ENCODE results near the gene ARHGAP26. TPM values are rescaled to one million over a fixed set of nuclear protein-coding genes. Genes with fewer than 3 reads are reported as not detected.

The ARHGAP26 gene
- total RNA-seq, 2 donors from 2014 or later, result 15.7 to 23.4 TPM

GRCh38 chr5:143159031-143159430 is 388.9 kb downstream of the ARHGAP26 start:
- no peak for DNase-seq (ENCODE audit: low spot score in 2 of 2)
- no peak overlapping the region for H3K27ac Mint-ChIP-seq
- no peak for ATAC-seq
- peaks cover 4 to 6% of the 10 kb centered on the region in 2 donors for H3K36me3 Mint-ChIP-seq
- H3K9me3 Mint-ChIP-seq, result no peaks in the 10 kb centered on the region

GRCh38 chr5:143161885-143162540 is 391.8 kb downstream of the ARHGAP26 start:
- Mint-ChIP-seq H3K9me3 (no peaks in the 10 kb centered on the region), H3K27ac (no peak overlapping the region), H3K36me3 (peaks cover 4 to 6% of the 10 kb centered on the region in 2 donors)
- ATAC-seq, result no peak
- no peak for DNase-seq (ENCODE audit: low spot score in 2 of 2)

GRCh38 chr5:143162810-143163209 is 392.6 kb downstream of the ARHGAP26 start:
- ATAC-seq, result no peak
- Mint-ChIP-seq H3K9me3 (no peaks in the 10 kb centered on the region), H3K36me3 (peaks cover 4 to 6% of the 10 kb centered on the region in 2 donors), H3K27ac (no peak overlapping the region)
- no peak for DNase-seq (ENCODE audit: low spot score in 2 of 2)

- no peak overlapping the region for H3K27ac Mint-ChIP-seq
- H3K9me3 Mint-ChIP-seq, result no peaks in the 10 kb centered on the region
- ATAC-seq (no peak), DNase-seq (ENCODE audit: low spot score in 2 of 2) (no peak)
- peaks cover 4 to 6% of the 10 kb centered on the region in 2 donors for H3K36me3 Mint-ChIP-seq
Observed at GRCh38 chr5:143164557-143164956, 394.4 kb downstream of the ARHGAP26 start.

- ATAC-seq (no peak), DNase-seq (ENCODE audit: low spot score in 2 of 2) (no peak)
- Mint-ChIP-seq H3K9me3 (no peaks in the 10 kb centered on the region), H3K27ac (no peak overlapping the region), H3K36me3 (peaks cover 4 to 6% of the 10 kb centered on the region in 2 donors)
Observed at GRCh38 chr5:143165049-143165880, 395.1 kb downstream of the ARHGAP26 start.

- Mint-ChIP-seq H3K27ac (no peak overlapping the region), H3K36me3 (peaks cover 4 to 5% of the 10 kb centered on the region in 2 donors), H3K9me3 (no peaks in the 10 kb centered on the region)
- no peak for DNase-seq (ENCODE audit: low spot score in 2 of 2)
- ATAC-seq, result no peak
Observed at GRCh38 chr5:143166090-143166489, 395.9 kb downstream of the ARHGAP26 start.

GRCh38 chr5:143166661-143167420 is 396.7 kb downstream of the ARHGAP26 start:
- no peaks in the 10 kb centered on the region for H3K9me3 Mint-ChIP-seq
- no peak for DNase-seq (ENCODE audit: low spot score in 2 of 2)
- no peak for ATAC-seq
- H3K36me3 Mint-ChIP-seq, result peaks cover 0 to 4% of the 10 kb centered on the region in 2 donors
- no peak overlapping the region for H3K27ac Mint-ChIP-seq

- ATAC-seq, result no peak
- no peak for DNase-seq (ENCODE audit: low spot score in 2 of 2)
- Mint-ChIP-seq H3K36me3 (peaks cover 0 to 4% of the 10 kb centered on the region in 2 donors), H3K9me3 (no peaks in the 10 kb centered on the region), H3K27ac (no peak overlapping the region)
Observed at GRCh38 chr5:143168171-143168741, 398.1 kb downstream of the ARHGAP26 start.

GRCh38 chr5:143168921-143169810 is 399.0 kb downstream of the ARHGAP26 start:
- DNase-seq (ENCODE audit: low spot score in 2 of 2) (no peak), ATAC-seq (no peak)
- Mint-ChIP-seq H3K27ac (peak overlapping the region in 1 of 2 donors; percentile 61), H3K36me3 (peaks cover 0 to 4% of the 10 kb centered on the region in 2 donors), H3K9me3 (no peaks in the 10 kb centered on the region)

GRCh38 chr5:143170104-143170503 is 399.9 kb downstream of the ARHGAP26 start:
- no peak for DNase-seq (ENCODE audit: low spot score in 2 of 2)
- Mint-ChIP-seq H3K36me3 (no peaks in the 10 kb centered on the region), H3K27ac (no peak overlapping the region), H3K9me3 (no peaks in the 10 kb centered on the region)
- ATAC-seq, result no peak

GRCh38 chr5:143170977-143171376 is 400.8 kb downstream of the ARHGAP26 start:
- no peaks in the 10 kb centered on the region for H3K9me3 Mint-ChIP-seq
- peak overlapping the region in 1 of 2 donors; percentile 15 for H3K27ac Mint-ChIP-seq
- ATAC-seq, result no peak

GRCh38 chr5:143172739-143173138 is 402.6 kb downstream of the ARHGAP26 start:
- Mint-ChIP-seq H3K27ac (no peak overlapping the region), H3K36me3 (no peaks in the 10 kb centered on the region), H3K9me3 (no peaks in the 10 kb centered on the region)
- no peak for ATAC-seq
- no peak for DNase-seq (ENCODE audit: low spot score in 2 of 2)

More at GRCh38 chr5:143170977-143171376, 400.8 kb downstream of the ARHGAP26 start:
- H3K36me3 Mint-ChIP-seq, result no peaks in the 10 kb centered on the region
- no peak for DNase-seq (ENCODE audit: low spot score in 2 of 2)

- no peaks in the 10 kb centered on the region for H3K9me3 Mint-ChIP-seq
- no peaks in the 10 kb centered on the region for H3K36me3 Mint-ChIP-seq
- ATAC-seq, result no peak
- no peak for DNase-seq (ENCODE audit: low spot score in 2 of 2)
- H3K27ac Mint-ChIP-seq, result no peak overlapping the region
Observed at GRCh38 chr5:143173139-143173889, 403.1 kb downstream of the ARHGAP26 start.

- no peak overlapping the region for H3K27ac Mint-ChIP-seq
Observed at GRCh38 chr5:143174714-143175398, 404.7 kb downstream of the ARHGAP26 start.

GRCh38 chr5:143176048-143176447 is 405.9 kb downstream of the ARHGAP26 start:
- DNase-seq (ENCODE audit: low spot score in 2 of 2) (no peak), ATAC-seq (no peak)
- Mint-ChIP-seq H3K27ac (no peak overlapping the region), H3K9me3 (peaks cover 0 to 9% of the 10 kb centered on the region in 2 donors), H3K36me3 (peaks cover 0 to 8% of the 10 kb centered on the region in 2 donors)

More at GRCh38 chr5:143174714-143175398, 404.7 kb downstream of the ARHGAP26 start:
- H3K9me3 Mint-ChIP-seq, result peaks cover 0 to 4% of the 10 kb centered on the region in 2 donors
- no peak for ATAC-seq
- DNase-seq (ENCODE audit: low spot score in 2 of 2), result no peak
- no peaks in the 10 kb centered on the region for H3K36me3 Mint-ChIP-seq

Data from activated naive CD4-positive, alpha-beta T cell treated with anti-CD3 and anti-CD28 coated beads, Interleukin-2, amount 50 U/mL, for 72 hours (primary cell).